ENCODE results near the gene SLC23A2. TPM values are rescaled to one million over a fixed set of nuclear protein-coding genes. Genes with fewer than 3 reads are reported as not detected.

The SLC23A2 gene
- total RNA-seq, 1 experiment from 2014 or later, result 14.6 TPM

DNA sequence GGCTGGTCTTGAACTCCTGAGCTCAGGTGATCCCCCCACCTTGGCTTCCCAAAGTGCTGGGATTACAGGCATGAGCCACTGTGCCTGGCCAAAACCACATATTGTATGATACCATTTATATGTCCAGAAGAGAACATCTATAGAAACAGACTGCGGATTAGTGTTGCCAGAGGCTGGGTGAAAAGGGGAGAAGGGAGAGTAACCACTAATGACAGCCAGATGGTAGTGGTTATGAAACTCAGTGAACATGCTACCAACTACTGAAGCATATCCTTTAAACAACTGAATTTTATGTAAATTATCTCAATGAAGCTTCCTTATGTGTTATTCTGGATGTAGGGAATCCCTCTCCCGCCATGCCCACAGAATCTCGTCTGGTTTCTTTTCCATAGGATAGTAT, 15.7 kb downstream of the SLC23A2 start:
- Histone ChIP-seq H3K4me3 (ENCODE audit: low read depth in 2 of 2, low read length in 2 of 2) (no peak overlapping the region), H3K36me3 (ENCODE audit: control insufficient read depth, insufficient read depth, low read length) (no peaks in the 10 kb centered on the region), H3K27me3 (ENCODE audit: control insufficient read depth, insufficient read depth, low read length) (no peaks in the 10 kb centered on the region), H3K27ac (ENCODE audit: low read length) (no peak overlapping the region), H3K4me1 (ENCODE audit: control insufficient read depth, insufficient read depth, low read length) (no peaks in the 10 kb centered on the region), H3K9me3 (ENCODE audit: control insufficient read depth, insufficient read depth, low read depth, low read length) (no peaks in the 10 kb centered on the region)
- DNase-seq (ENCODE audit: low read depth, low spot score) (no peak), ATAC-seq (no peak)
- CTCF ChIA-PET, result no interaction called here
- no peak for TF ChIP-seq TCF7L2 (IDR thresholded peaks at IDR 0.05; ENCODE audit: low read depth, low read length)
- TF ChIP-seq, protein P1, sequence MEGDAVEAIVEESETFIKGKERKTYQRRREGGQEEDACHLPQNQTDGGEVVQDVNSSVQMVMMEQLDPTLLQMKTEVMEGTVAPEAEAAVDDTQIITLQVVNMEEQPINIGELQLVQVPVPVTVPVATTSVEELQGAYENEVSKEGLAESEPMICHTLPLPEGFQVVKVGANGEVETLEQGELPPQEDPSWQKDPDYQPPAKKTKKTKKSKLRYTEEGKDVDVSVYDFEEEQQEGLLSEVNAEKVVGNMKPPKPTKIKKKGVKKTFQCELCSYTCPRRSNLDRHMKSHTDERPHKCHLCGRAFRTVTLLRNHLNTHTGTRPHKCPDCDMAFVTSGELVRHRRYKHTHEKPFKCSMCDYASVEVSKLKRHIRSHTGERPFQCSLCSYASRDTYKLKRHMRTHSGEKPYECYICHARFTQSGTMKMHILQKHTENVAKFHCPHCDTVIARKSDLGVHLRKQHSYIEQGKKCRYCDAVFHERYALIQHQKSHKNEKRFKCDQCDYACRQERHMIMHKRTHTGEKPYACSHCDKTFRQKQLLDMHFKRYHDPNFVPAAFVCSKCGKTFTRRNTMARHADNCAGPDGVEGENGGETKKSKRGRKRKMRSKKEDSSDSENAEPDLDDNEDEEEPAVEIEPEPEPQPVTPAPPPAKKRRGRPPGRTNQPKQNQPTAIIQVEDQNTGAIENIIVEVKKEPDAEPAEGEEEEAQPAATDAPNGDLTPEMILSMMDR (IDR thresholded peaks at IDR 0.05), result no peak
- TF ChIP-seq SIN3A (IDR thresholded peaks at IDR 0.05; ENCODE audit: borderline replicate concordance, insufficient read depth, low read depth, low read length), result no peak
- TF ChIP-seq REST (IDR thresholded peaks at IDR 0.05; ENCODE audit: insufficient read depth in 1 of 2, low read depth in 2 of 2, low read length in 1 of 2), result no peak
- TF ChIP-seq POLR2AphosphoS5 (IDR thresholded peaks at IDR 0.05; ENCODE audit: low read depth, low read length), result no peak
- BruUV-seq (replicated peaks), result no TSS peak
- in situ Hi-C loops (cut with HindIII; ENCODE audit: low pct_unique_long_range_greater_than_20kb, low sequenced_read_pairs) (no loop called here), intact Hi-C loops (cut with micrococcal nuclease; ENCODE audit: unreplicated experiment) (no loop called here)
- POLR2A ChIA-PET, result interaction anchor here (0.6 kb wide), 1 partner anchor 119 kb away, joined by 3 read pairs; no protein-coding TSS in a partner anchor

GRCh38 chr20:4982281-4982680, 19.0 kb downstream of the SLC23A2 start:
- CTCF ChIA-PET, result no interaction called here

More at GRCh38 chr20:4982281-4982680, 19.0 kb downstream of the SLC23A2 start:
- no peaks in the 10 kb centered on the region for H3K4me1 ChIP-seq (ENCODE audit: control insufficient read depth, insufficient read depth, low read length)
- H3K4me3 ChIP-seq (ENCODE audit: low read depth in 2 of 2, low read length in 2 of 2), result no peak overlapping the region
- DNase-seq (ENCODE audit: low read depth, low spot score), result no peak
- POLR2A ChIA-PET, result no interaction called here
- H3K27ac ChIP-seq (ENCODE audit: low read length), result no peak overlapping the region
- H3K36me3 ChIP-seq (ENCODE audit: control insufficient read depth, insufficient read depth, low read length), result no peaks in the 10 kb centered on the region
- no peaks in the 10 kb centered on the region for H3K9me3 ChIP-seq (ENCODE audit: control insufficient read depth, insufficient read depth, low read depth, low read length)
- in situ Hi-C loops (cut with HindIII; ENCODE audit: low pct_unique_long_range_greater_than_20kb, low sequenced_read_pairs), result no loop called here
- no TSS peak for BruUV-seq (replicated peaks)
- TF ChIP-seq SIN3A (IDR thresholded peaks at IDR 0.05; ENCODE audit: borderline replicate concordance, insufficient read depth, low read depth, low read length) (no peak), TCF7L2 (IDR thresholded peaks at IDR 0.05; ENCODE audit: low read depth, low read length) (no peak), REST (IDR thresholded peaks at IDR 0.05; ENCODE audit: insufficient read depth in 1 of 2, low read depth in 2 of 2, low read length in 1 of 2) (no peak), POLR2AphosphoS5 (IDR thresholded peaks at IDR 0.05; ENCODE audit: low read depth, low read length) (no peak)
- TF ChIP-seq, protein P1 (IDR thresholded peaks at IDR 0.05), result no peak
- no peaks in the 10 kb centered on the region for H3K27me3 ChIP-seq (ENCODE audit: control insufficient read depth, insufficient read depth, low read length)
- ATAC-seq, result no peak
- intact Hi-C loops (cut with micrococcal nuclease; ENCODE audit: unreplicated experiment), result no loop called here

Measured in Panc1 (cell line).